Ishikawa (cell line): ENCODE data around the gene IL21R.

Experiments used
- EP300 ChIP-seq: IDR thresholded peaks from 2 replicates; pipeline ENCODE4 v1.6.1; 2012; ENCODE audit warnings: borderline replicate concordance
- TAF1 ChIP-seq: IDR thresholded peaks from 2 replicates; pipeline ENCODE4 v1.6.1; 2012; ENCODE audit warnings: low read depth, mild to moderate bottlenecking
- ZBTB7A ChIP-seq: IDR thresholded peaks from 2 replicates; pipeline ENCODE4 v1.6.1; 2012; ENCODE audit warnings: low read depth

DNA sequence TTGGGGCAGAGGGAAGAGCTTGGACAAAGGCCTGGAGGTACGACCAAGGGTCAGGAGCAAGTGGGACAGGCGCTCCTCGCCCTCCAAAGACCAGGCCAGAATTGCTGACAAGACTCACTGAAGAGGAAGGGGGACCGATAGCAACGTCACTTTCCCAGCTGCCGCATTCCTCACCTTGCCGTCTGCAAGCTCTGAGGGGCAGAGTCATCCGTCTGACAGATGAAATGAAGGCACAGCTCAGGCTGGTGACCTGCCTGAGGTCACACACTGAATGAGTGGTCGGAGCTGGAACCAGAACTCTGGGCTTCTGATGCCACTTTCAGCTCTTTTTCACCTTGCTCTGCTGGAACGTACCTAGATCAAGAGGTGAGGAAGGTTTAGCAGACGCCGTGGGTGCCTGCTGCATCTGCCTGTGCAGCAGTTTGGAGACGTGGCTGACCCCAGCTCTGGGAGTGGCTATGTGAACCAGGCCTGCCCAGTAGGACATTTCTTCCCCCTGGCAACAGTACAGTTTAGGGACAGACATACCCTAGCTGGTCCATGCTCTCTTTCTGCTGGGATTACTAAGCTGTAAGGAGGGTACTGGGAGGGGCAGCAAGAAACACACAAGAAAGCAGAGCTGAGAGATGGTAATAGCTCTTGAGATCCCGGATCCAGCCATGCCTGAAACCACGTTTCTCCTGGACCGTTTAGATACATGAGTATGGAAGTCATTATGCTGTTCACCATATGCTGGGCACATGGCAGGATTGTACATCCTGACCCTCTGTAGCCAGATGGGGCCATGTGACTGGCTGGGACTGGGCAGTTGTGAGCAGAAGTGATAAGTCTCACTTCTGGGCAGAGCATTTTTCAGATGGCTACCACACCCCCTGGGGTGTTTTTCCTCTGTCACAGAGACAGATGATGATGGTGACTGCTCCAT lies 50.9 kb downstream of the IL21R start:
- TF ChIP-seq TAF1: no peak
- TF ChIP-seq ZBTB7A: no peak
- no peak for TF ChIP-seq EP300
